ENCODE measurements around the gene EFCAB10.

- TF ChIP-seq, protein P1, sequence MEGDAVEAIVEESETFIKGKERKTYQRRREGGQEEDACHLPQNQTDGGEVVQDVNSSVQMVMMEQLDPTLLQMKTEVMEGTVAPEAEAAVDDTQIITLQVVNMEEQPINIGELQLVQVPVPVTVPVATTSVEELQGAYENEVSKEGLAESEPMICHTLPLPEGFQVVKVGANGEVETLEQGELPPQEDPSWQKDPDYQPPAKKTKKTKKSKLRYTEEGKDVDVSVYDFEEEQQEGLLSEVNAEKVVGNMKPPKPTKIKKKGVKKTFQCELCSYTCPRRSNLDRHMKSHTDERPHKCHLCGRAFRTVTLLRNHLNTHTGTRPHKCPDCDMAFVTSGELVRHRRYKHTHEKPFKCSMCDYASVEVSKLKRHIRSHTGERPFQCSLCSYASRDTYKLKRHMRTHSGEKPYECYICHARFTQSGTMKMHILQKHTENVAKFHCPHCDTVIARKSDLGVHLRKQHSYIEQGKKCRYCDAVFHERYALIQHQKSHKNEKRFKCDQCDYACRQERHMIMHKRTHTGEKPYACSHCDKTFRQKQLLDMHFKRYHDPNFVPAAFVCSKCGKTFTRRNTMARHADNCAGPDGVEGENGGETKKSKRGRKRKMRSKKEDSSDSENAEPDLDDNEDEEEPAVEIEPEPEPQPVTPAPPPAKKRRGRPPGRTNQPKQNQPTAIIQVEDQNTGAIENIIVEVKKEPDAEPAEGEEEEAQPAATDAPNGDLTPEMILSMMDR (IDR thresholded peaks at IDR 0.05): no peak
- TF ChIP-seq JUN (IDR thresholded peaks at IDR 0.05): no peak
- no peak for TF ChIP-seq RCOR1 (IDR thresholded peaks at IDR 0.05; ENCODE audit: low read depth, low read length)
- TF ChIP-seq EP300 (IDR thresholded peaks at IDR 0.05): no peak
- TF ChIP-seq, protein P2, sequence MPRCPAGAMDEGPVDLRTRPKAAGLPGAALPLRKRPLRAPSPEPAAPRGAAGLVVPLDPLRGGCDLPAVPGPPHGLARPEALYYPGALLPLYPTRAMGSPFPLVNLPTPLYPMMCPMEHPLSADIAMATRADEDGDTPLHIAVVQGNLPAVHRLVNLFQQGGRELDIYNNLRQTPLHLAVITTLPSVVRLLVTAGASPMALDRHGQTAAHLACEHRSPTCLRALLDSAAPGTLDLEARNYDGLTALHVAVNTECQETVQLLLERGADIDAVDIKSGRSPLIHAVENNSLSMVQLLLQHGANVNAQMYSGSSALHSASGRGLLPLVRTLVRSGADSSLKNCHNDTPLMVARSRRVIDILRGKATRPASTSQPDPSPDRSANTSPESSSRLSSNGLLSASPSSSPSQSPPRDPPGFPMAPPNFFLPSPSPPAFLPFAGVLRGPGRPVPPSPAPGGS (IDR thresholded peaks at IDR 0.05): no peak
- TF ChIP-seq, protein P3, sequence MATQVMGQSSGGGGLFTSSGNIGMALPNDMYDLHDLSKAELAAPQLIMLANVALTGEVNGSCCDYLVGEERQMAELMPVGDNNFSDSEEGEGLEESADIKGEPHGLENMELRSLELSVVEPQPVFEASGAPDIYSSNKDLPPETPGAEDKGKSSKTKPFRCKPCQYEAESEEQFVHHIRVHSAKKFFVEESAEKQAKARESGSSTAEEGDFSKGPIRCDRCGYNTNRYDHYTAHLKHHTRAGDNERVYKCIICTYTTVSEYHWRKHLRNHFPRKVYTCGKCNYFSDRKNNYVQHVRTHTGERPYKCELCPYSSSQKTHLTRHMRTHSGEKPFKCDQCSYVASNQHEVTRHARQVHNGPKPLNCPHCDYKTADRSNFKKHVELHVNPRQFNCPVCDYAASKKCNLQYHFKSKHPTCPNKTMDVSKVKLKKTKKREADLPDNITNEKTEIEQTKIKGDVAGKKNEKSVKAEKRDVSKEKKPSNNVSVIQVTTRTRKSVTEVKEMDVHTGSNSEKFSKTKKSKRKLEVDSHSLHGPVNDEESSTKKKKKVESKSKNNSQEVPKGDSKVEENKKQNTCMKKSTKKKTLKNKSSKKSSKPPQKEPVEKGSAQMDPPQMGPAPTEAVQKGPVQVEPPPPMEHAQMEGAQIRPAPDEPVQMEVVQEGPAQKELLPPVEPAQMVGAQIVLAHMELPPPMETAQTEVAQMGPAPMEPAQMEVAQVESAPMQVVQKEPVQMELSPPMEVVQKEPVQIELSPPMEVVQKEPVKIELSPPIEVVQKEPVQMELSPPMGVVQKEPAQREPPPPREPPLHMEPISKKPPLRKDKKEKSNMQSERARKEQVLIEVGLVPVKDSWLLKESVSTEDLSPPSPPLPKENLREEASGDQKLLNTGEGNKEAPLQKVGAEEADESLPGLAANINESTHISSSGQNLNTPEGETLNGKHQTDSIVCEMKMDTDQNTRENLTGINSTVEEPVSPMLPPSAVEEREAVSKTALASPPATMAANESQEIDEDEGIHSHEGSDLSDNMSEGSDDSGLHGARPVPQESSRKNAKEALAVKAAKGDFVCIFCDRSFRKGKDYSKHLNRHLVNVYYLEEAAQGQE (IDR thresholded peaks at IDR 0.05): no peak
- no peak for TF ChIP-seq RNF2 (IDR thresholded peaks at IDR 0.05; ENCODE audit: borderline replicate concordance, low read depth)
- TF ChIP-seq ZNF302 (CRISPR knock-in tag; IDR thresholded peaks at IDR 0.05): no peak
- no peak for TF ChIP-seq CHD4 (IDR thresholded peaks at IDR 0.05; ENCODE audit: borderline replicate concordance)
- TF ChIP-seq RAD21 (conservative IDR thresholded peaks at IDR 0.05 in 1 of 2, IDR thresholded peaks at IDR 0.05 in 1 of 2): no peak
- no peak for TF ChIP-seq POLR2A (IDR thresholded peaks at IDR 0.05; ENCODE audit: low read length)
These were observed 36.2 kb upstream of the EFCAB10 start for GRCh38 chr7:105617280-105618015.

All from A549 (cell line).